ENCODE results near the gene STX18.

STX18 gene

DNA sequence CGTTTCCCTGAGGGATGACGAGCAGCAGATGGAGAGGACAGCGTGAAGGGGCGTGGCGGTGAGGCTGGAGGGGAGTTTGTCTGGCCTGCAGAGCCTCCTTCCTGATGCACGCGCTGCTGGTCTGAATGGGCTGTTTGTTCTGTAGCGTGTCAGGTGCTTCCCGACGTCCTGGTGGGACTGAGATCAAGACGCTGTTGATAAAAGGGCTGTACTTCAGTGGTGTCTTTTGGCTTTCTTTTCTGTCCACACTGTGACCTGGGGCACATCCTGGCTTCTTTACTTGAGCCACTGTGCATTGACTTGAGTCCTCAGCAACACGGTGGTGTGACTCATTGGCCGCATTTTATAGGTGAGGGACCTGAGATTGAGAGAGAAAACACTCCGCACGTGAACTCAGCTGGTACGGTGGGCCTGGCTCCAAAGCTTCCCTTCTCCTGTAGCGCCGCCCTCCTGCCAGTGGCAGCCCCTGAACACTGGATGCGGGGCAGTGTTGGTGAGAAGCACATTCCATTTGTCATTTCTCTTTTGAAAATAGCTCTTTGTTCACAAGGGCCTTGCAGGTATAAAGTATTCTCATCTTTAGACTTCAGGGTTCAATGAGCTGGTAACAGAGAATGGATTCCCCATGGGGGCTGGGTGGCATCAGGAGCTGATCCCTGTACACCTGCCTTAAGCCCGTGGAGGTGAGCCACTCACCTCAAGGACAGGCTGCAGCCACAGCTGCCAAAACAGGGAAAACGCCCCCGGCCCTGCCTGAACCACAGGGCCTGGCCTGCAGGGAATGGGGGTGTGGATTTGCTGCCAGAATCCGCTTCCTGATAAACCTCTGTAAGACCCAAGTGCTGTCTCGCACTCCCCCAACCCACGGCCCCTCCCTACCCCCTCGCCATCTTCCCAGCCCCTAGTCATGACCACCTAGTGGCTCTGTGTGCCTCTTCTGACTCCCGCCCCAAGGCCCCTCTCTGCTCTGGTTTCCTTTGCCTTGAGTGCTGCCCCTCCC is 125.7 kb downstream of the STX18 start:
- DNase-seq, result no peak

- no peak for DNase-seq
These were observed 126.6 kb downstream of the STX18 start for GRCh38 chr4:4415107-4415805.

- no peak for DNase-seq
These were observed 128.0 kb downstream of the STX18 start for GRCh38 chr4:4413806-4414205.

GRCh38 chr4:4413373-4413725 is 128.5 kb downstream of the STX18 start:
- no peak for DNase-seq

GRCh38 chr4:4412641-4413372 is 129.0 kb downstream of the STX18 start:
- DNase-seq, result no peak

DNA sequence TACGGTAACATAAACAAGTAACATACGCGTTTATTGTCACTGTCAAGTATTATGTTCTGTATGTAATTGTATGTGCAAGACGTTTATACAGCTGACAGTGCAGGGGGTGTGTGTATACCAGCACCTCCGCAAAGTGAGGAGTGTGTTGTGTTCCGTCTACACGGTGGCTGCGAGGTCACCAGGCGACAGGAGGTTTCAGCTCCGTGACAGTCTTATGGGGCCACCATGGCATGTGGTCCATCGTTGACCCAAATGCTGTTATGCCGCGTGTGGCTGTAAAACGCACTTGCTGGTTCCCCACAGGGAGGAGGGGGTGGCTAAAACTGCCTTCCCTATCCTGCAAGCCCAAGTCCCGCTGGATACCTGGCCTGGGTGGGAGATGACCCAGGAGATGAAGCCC is 129.9 kb downstream of the STX18 start:
- DNase-seq, result no peak

GRCh38 chr4:4410271-4410670 is 131.6 kb downstream of the STX18 start:
- no peak for DNase-seq

- DNase-seq, result no peak
These were observed 132.3 kb downstream of the STX18 start for GRCh38 chr4:4409416-4410115.

- DNase-seq, result no peak
These were observed 133.1 kb downstream of the STX18 start for GRCh38 chr4:4408576-4409335.

DNA sequence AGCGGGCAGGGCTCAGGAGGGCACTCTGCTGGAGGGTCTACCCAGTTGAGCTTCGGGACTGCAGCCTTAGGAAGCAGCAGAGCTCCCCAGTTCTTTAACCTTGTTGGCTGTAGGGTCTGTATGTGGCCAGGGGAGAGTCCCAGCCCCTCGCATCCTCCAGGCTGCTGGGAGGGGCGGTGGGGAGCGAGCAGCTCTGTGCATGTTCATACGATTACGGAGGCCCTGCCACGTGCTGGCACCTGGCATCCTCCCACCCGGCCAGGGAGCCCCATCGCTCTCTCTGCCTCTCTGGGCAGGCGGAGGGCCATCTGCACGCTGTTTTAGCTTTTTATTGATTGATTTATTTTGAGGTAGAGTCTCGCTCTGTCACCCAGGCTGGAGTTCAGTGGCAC is 133.7 kb downstream of the STX18 start:
- no peak for DNase-seq

DNA sequence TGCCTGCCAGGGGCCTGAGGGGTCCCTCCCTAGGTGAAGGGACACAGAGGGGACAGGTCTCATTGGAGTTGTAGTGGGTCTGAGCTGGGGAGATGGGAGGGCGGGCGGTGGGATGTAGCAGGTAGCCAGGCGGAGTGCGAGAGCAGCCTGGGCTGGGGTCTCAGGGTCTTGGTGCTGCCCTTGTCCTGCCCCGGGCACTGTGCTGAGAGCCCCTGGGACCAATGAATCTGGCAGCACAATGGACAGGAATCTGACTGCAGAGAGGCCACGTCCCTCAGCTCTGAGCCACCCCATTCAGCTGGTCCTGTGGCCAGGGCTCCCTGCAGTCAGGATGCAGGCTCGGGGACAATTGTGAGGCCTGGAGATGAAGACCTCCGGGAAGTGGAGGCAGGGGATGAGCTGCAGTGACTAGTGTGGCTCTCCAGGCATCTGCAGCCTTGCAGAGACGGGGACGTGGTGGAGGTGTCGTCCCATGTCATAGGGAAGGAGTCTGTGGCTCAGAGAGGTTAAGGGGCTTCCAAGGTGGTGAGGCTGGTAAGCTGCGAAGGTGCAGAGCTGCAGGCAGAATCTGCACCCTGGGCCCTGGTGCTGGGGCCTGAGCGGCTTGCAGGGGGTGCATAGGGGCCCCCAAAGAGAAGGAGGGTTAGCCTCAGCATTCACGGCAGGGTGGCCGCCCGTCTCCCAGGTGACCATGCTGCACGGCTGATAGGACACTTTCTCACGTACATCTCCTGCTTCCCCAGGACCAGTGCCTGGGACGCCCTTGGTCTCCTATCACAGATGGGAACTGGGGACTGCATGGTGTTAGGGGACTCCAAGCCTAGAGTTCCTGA is 134.3 kb downstream of the STX18 start:
- no peak for DNase-seq

GRCh38 chr4:4406455-4407298 is 135.2 kb downstream of the STX18 start:
- DNase-seq, result no peak

- DNase-seq, result no peak
These were observed 136.4 kb downstream of the STX18 start for GRCh38 chr4:4405358-4405962.

- no peak for DNase-seq
These were observed 138.9 kb downstream of the STX18 start for GRCh38 chr4:4402966-4403365.

- DNase-seq, result no peak
These were observed 140.8 kb downstream of the STX18 start for GRCh38 chr4:4401036-4401435.

GRCh38 chr4:4398430-4398829 is 143.4 kb downstream of the STX18 start:
- no peak for DNase-seq

DNA sequence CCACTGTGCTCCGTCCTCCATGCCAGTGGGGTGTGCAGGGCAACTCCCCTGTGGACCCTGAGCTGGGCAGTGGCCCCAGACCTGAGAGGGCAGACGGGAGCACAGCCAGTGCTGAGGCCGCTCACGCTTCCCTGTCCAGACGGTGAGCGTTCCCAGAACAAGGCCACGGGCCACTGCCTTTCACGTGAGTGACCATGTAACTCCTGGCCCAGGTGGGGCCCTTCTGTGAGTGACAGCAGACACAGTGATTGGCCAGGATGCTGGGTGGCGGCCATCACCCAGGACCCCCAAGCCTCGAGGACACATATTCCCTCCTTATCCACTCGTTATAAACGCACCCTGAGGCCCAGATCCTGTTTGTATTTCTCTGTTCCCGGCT is 144.4 kb downstream of the STX18 start:
- no peak for DNase-seq

- DNase-seq, result no peak
These were observed 145.0 kb downstream of the STX18 start for GRCh38 chr4:4396628-4397440.
